Measurements from ENCODE around the gene GPN1.
"Not testable (repeated sequence)": the region's sequence is repeated elsewhere in the genome, so short reads cannot be mapped to it uniquely, and the experiment has no call there.

The GPN1 gene

DNA sequence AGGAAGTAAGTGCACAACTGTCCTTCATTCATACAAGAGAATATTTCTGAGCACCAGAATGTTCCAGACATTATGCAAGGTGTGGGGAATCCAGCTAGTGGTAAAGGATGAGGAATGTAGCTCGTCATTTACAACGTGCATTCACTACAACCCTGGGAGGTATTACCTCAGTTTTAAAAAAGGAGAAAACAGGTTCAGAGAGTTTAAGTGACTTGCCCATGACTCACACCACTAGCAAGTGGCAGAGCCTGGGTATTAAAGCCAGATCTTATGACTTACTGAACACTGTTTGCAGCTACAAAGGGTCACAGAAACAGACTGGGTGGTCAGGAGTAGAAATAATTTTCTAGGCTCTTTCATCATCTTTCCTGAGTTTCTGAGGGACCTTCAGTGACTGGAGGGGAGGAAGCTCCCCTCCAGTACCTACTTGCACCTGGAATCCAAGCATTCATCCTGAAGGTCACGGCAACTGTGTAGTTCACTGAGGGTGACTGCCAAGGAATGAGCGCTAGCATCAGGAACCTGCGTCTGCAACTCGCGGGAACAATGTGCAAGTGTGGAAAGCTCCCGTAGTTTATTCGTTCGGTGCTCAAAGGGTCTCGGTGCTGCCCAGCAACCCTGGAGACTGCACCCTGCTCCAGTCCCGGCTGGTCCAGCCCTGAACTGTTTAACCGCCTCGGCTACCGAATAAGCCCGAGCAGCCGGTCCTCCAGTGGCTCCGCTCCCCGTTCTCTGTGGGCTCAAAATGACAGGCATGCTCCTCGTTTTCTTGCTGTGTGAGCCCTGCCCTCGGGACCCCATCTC, 685 bp upstream of the GPN1 start:
- DNase-seq: no peak

DNA sequence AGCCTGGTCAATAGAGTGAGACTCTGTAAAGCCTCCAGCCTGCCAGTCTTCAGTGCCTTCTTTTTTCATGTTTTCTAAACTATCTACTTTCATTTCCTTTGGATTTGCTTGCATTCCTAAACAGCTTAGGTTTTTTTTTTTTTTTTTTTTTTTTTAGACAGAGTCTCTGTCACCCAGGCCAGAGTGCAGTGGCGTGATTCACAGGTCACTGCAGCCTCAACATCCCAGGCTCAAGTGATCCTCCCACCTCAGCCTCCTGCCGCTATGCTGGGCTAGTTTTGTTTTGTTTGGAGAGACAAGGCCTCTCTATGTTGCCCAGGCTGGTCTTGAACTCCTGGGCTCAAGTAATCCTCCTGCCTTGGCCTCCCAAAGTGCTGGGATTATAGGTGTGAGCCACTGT, 1.4 kb downstream of the GPN1 start:
- not testable (repeated sequence) for DNase-seq

DNA sequence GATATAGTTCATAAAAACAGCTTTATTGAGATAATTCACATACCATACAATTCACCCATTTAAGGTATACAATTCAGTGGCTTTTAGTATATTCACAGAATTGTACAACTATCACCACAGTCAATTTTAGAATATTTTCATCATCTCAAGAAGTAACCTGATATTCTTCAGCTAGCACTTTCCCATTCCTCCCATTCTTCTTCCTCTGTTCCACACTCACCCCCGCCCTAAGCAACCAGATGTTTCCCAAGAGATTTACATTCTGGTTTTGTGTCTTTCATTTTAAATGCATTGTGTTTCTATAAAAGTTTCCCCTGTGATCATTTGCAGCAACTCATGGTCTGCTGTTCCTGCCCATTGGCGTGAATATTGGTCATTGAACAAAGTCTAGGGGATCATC, 5.4 kb downstream of the GPN1 start:
- no peak for DNase-seq

DNA sequence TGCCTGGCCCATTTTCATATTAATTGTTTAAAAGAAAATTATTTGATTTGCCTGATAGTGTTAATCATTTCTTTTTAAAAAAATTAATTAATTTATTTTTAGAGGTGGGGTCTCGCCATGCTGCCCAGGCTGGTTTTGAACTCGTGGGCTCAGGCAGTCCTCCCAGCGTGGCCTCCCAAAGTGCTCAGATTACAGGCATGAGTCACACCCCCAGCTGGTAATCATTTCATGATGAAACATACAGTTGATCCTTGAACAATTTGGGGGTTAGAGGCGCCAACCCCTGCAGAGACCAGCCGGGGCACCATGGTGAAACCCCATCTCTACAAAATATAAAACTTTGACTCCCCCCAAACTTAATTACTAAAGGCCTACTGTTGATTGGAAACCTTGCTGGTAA, 7.9 kb downstream of the GPN1 start:
- DNase-seq: no peak

DNA sequence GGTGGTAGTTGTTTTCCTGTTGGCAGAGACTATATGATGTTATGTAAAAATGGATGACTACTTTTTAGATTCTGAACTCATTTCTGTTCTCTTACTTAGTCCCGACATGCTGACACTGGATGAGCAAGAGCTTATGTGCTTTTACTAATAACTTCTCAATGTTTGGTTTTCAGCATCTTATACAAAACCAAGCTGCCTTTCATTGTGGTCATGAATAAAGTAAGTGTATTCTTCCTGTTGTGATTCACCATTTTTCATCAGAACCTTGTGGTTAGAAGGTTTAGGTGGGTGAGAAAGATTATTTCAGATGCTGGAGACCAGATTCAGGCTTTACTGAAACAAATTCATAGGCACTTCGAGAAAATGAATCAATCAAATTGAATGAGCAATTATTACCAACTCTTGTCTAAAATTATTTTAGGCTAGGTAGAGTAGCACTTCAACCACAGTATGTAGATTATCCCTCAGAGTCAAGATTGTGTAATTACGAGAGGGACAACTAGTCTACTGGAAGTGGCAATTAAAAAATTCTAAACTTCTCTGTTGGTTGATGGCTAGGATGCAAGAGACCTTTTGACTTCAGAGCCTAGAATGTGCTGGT, 9.3 kb downstream of the GPN1 start:
- no peak for DNase-seq

DNA sequence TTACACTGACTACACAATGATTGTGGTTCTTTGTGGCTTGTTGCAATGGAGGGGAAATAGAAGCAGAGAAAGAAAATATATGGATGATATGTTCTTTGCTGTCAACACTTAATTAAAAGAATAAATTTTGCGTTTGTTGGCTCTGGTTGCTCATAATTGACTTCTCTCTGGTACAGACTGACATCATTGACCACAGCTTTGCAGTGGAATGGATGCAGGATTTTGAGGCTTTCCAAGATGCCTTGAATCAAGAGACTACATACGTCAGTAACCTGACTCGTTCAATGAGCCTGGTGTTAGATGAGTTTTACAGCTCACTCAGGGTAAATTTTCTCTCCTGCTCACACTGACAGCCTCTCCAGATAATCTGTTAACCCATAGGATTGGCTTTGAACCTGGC, 9.9 kb downstream of the GPN1 start:
- DNase-seq: no peak

DNA sequence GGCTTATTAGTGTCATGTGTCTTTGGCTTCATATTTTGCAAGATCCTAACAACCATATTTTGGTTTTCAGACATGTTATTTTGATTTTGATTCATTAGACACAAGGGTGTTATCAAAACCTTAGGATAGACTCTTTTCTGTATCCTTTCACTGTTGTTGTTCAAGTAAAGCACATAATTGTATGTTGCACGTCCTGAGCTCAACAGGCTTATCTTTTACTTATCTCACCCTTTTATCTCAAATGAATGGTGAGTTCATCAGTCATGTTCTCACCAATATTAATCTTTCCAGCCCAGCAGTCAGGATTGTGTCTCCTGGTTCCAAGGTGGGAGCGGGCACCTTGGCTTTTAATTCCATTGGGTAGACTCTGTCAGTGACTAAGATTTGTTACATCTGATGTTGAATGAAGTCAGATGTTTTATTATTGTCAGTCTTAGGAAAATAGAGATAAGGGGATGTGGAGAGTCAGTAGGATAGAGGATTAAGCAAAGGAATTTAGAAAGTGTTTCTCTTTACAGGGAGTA, 11.9 kb downstream of the GPN1 start:
- DNase-seq: no peak

DNA sequence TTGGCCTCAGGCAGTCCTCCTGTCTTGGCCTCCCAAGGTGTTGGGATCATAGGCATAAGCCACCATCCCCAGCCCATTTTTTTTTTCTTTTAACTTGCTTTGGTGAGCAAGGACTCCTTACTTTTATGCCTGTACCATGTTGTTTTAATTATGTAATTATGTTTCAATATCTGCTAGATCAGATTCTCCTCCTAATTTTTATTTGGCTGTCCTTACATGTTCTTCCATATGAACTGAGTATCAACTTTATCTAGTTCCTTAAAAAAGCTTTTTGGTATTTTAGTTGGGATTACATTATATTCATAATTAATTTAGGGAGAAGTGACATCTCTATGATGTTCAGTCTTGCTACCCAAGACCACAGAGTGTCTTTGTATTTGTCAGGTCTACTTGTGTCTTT, 16.3 kb downstream of the GPN1 start:
- DNase-seq: no peak

DNA sequence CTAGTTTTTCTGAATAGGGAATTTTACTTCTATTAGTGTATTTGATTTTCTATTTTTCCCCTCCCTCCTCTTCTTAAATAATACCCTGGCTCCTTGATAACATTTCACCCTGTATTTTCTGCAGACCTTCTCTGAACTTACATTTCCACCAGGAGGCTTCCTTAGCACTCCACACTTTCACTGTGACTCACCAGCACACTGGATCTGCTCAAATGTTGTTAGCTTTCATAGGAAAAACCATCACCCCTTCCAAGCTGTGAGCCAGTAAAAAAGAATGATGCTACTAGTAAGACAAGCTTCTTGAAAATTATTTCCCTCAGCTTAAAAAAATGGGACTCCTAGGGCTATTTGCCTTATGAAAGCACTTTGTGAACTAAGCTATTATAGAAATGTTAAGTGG, 18.4 kb downstream of the GPN1 start:
- no peak for DNase-seq

DNA sequence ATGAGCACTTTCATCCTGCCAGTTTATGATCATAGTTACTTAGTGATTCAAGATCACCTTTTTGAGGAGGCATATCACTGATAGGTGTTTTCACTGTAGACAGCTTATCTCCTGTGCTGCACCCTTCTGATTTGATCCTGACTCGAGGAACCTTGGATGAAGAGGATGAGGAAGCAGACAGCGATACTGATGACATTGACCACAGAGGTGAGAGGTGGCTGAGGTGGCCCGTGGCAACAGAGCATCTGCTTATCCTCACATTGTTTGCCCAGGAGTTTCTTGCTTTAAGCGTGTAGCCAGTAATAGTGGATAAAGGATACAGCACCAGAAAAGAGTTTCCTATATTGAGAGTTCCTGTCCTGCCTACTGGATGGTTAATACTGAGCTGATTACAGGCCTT, 18.9 kb downstream of the GPN1 start:
- no peak for DNase-seq

DNA sequence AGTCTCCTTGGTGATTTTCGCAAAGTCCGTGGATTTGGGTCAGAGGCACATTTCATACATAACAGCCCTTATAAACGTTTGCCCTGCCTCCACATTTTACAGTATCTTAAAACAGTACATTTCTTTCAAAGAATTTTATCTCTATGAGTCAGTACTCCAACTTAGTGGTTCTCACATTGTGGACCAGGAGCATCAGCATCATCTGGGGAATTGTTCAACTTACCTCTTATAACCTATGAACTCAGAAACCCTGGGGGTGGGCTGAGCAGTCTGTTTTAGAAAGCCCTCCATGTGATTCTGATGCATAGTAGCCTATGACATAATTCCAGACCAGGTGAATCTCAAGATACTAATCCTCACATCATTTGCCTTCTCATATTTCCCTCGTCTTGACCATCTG, 22.2 kb downstream of the GPN1 start:
- no peak for DNase-seq

DNA sequence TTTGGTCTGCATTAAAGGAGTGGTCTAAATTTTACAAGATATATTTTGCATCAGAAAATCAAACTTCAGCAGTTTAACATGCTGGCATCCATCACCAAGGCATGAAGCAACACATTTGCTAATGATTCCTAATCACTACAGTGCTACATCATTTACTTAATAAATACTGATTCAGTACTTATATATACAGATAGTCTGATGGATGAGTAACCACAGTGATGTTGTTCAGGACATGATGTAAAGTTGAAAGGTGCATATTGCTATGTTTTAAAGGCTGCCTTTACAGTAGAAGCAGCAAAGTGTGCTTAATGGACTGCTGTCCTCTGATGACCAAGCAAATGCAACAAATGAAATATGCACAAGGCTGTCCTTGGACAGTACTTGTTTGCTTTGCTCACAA, 23.5 kb downstream of the GPN1 start:
- no peak for DNase-seq

DNA sequence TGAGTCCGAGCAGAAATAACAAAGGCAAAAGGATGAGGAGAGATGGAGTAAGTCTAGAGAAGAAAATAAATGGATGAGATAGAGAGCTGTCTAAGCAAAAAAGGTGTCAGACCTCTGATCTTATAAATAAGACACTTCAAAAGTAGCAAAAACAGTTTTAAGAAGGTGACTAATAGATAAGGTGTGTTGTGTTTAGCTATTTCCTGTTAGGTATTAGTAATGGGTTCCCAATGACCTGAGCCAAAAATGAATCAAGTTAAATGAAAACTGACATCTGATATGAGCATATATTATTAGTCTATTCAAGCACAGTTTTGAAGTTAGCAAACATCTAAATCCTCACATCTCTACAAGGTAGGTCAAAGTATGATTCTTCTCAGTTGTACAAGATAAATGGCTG, 23.9 kb downstream of the GPN1 start:
- no peak for DNase-seq

DNA sequence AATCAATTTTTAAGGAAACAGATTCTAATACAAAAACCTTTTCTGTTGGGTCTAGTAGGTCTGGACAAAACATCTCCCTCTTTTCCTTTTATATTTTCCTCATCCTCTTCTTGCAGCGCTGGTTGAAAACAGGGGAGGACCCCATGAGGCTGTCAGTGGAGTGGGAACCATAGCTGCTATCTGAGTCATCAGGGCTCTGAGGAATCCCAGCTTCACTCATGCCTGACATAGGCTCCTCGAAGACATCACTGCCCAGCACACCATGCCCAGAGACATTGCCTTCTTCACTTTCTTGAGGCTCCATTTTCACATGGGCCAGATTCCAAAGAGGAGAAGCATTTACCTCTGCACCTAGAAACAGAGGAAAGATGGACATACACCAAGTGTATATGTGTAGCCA, 24.5 kb downstream of the GPN1 start:
- DNase-seq: no peak

DNA sequence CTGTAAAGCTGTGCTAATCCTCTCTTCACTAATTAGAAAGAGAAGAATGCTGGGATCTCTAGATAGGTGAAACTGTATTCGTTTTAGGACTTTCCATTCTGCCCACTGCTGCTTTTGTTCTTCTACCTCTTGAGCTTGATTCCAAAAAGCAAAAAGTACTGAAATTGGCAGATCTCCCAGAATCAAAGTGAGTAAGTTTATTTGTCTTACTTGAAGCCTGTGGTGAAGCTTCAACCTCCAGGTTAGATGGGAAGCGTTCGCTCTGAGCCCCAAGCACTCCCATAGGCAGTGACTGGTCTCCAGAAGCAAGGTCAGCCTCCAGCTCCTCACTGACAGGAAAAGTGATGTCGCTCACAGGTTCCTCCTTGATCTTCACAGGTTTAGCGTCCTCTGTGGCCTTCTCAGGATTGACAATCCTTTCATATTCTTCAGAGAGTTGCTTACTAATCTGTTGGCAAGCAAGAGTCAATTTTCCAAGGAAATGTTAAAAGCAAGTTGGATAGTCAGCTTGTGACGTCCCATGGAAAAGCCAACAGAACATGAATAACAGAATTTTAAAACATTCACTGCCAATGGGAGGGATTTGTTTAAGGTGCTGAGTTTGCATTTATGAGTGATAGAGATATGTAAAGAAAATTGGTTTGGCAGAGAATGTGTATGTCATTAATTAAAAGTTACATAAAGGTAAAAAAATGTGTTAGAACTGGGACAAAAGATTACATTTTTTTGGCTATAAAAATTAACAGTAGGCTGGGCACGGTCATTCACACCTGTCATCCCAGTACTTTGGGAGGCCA, 26.5 kb downstream of the GPN1 start:
- no peak for DNase-seq

DNA sequence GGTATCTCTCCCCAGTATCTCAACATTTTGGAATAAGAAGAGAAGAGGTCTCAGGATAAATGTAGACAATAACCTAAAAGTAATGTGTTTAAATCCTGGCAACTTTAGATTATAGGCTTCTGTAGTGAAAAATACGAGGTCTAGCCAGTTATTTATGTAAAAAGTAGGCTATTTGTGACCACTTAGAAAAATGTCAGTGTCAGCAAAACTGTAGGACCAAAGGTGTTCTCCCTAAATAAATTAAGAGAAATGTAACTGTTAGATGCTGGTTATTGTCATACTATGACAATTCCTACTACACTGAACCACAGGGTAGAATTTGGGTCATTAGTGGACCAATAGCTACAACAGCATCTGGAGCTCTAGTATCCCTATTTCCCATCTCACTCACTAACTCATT, 32.5 kb downstream of the GPN1 start:
- no peak for DNase-seq

DNA sequence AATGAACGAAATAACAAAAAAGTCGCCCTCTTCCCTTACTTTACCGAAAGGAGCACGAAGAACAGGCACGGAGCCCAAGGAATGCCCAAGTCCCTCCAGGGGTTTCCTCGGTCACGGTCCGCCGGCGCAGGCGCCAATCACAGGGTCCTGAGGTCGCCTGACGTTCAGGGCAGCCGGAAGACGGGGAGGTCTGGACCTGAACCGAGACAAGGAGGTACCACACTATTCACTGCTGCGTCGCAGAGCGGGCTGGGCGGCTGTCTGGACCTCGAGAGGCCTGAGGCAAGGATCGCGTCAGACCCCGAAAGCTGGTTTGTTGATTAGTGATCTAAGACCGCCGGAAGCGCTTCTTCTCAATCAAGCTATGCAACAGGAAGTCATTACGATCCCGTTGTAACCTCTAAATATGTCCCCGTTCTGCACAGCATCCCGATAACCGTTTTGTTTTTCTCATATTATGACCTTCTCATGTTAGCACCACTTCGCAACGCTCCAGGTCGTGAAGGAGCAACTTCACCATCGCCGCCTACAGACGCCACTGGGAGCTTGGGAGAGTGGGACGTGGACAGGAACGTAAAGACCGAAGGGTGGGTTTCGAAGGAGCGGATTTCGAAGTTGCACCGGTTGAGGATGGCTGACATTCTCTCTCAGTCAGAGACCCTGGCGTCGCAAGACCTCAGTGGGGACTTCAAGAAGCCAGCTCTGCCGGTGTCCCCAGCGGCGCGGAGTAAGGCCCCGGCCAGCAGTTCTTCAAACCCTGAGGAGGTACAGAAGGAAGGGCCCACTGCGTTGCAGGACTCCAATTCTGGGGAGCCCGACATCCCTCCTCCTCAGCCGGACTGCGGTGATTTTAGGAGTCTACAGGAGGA, 34.7 kb downstream of the GPN1 start, which contains the start of the genes SLC4A1AP and SUPT7L:
Gene SLC4A1AP, plus strand, starts transcription at position 605 of the 869 bp plus-strand sequence. Its CDS starts 26 bp downstream, at position 631.
Gene SUPT7L, minus strand, starts transcription at position 330 of the 869 bp plus-strand sequence. CDS start 1,422 bp downstream, outside the sequence.
- DNase-seq: peak; percentile 30

DNA sequence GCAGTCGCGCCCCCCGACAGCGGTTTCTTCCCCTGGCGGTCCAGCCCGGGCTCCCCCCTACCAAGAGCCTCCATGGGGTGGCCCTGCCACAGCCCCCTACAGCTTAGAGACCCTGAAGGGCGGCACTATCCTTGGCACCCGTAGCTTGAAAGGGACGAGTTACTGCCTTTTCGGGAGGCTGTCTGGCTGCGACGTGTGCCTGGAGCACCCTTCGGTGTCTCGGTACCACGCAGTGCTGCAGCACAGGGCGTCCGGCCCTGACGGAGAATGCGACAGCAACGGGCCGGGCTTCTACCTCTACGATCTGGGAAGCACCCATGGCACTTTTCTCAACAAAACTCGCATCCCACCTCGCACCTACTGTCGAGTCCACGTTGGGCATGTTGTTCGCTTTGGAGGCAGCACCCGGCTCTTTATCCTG, 35.3 kb downstream of the GPN1 start:
- DNase-seq: no peak

DNA sequence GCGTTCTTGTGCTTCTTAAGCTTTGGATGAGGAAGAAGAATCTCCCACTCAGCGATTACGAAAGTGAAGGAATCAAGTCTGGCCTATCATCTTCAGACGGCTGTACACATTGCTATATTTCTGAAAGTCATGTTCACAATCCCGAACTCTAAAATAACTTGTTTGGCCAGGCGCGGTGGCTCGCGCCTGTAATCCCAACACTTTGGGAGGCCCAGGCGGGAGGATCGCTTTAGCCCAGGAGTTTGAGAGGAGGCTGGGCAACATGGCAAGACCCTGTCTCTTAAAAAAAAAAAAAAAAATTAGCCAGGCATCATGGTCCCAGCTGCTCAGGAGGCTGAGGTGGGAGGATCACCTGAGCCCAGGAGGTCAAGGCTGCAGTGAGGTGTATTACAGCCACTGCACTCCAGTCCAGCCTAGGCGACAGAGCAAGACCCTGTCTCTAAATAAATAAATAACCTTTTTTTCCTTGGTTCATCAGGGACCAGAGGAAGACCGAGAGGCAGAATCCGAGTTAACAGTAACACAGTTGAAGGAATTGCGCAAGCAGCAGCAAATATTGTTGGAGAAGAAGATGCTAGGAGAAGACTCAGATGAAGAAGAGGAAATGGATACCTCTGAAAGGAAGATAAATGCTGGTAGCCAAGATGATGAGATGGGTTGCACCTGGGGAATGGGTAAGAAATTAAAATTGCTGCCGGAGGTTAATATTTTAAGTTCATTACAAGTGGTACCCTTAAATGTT, 35.9 kb downstream of the GPN1 start:
- no peak for DNase-seq

DNA sequence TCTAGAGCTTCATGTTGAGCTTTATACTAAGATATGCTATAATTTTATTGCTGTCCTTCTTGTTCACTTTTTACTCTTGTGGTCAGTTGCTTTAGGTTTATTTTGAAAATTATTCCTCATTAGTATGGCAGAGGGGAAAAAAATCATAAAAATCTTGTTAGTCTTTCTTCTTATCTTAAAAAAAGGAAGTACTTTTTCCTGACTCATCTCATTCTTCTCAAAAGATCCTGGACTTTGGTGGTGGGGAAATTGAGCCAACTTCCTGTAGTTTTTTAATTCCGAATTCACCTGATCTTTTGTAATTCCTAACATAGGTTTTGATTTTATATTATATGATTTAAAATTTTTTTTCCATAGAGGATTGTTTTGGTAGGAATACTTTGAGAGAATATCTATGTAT, 38.6 kb downstream of the GPN1 start:
- no peak for DNase-seq

DNA sequence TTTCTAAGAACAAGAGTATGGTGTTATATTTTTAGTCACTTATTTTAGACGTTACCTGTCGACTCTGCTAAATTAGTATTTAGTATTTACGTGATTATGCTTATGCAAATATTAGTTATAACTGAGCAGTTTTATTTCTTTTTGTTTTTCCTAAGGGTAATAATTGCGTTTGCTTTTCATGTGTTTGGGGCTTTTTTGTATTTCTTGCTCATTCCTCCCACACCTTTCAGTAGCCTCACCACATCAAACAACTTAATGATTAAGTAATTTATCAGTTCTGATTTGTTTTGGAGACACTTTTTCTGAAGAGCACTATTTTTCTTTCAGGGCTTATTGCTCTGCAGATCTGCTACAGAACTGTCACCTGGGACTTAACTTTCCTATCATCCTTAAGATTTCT, 42.4 kb downstream of the GPN1 start:
- no peak for DNase-seq

Data from NCI-H1048 (cell line).